HEK293 (cell line): ENCODE data around the gene DUSP16.

Experiments
- CTCF ChIA-PET: fragments of 350-600 bp; formaldehyde crosslinking; extraction: SDS; loops from one replicate; lab custom pipeline; 2021; ENCODE audit warnings: antibody characterized with exemption; lab: Yijun Ruan, JAX
- POLR2A ChIA-PET: fragments of 300-600 bp; formaldehyde crosslinking; extraction: SDS; loops from one replicate; lab custom pipeline; 2020; ENCODE audit warnings: antibody characterized with exemption, inconsistent platforms; lab: Yijun Ruan, JAX
- H3K27ac ChIP-seq: fragments of 200-500 bp; sonication (Bioruptor generic); 2 replicates; pipeline ENCODE4 v1.5.1; 2014; ENCODE audit warnings: low read depth, low read length, control low read depth, inconsistent platforms; ENCODE audit errors: extremely low read depth
- H3K36me3 ChIP-seq, 2 experiments: fragments of 200-500 bp in 1 of 2; sonication (Bioruptor generic) in 1 of 2; 1 replicate in 1 of 2; 2 replicates in 1 of 2; pipeline ENCODE4 v1.5.1; 2014 to 2017; ENCODE audit warnings: inconsistent platforms in 2 of 2, low read length in 2 of 2; ENCODE audit not compliant: control insufficient read depth in 2 of 2, insufficient read depth in 1 of 2
- H3K4me1 ChIP-seq: fragments of 200-500 bp; sonication (Bioruptor generic); 2 replicates; pipeline ENCODE4 v1.5.1; 2014; ENCODE audit warnings: mild to moderate bottlenecking, low read length, inconsistent platforms; ENCODE audit not compliant: control insufficient read depth, insufficient read depth
- H3K4me3 ChIP-seq: 2 replicates; pipeline ENCODE4 v1.5.1; 2011; ENCODE audit warnings: low read depth, mild to moderate bottlenecking, control low read depth, low read length, moderate library complexity
- H3K9me3 ChIP-seq: fragments of 200-500 bp; sonication (Bioruptor generic); 2 replicates; pipeline ENCODE4 v1.5.1; 2014; ENCODE audit warnings: low read depth, low read length, inconsistent platforms; ENCODE audit not compliant: control insufficient read depth, insufficient read depth
- BCL6B ChIP-seq: fragments of 450-650 bp; formaldehyde crosslinking; IDR thresholded peaks from 2 replicates; pipeline ENCODE4 v1.5.1; 2017; ENCODE audit warnings: missing biosample characterization, missing genetic modification characterization
- CTCF ChIP-seq: fragments of 450-650 bp; formaldehyde crosslinking; IDR thresholded peaks from 2 replicates; pipeline ENCODE4 v1.5.1; 2016; ENCODE audit warnings: missing biosample characterization, missing genetic modification characterization
- FEZF1 ChIP-seq: fragments of 450-650 bp; formaldehyde crosslinking; IDR thresholded peaks from 2 replicates; pipeline ENCODE4 v1.5.1; 2016; ENCODE audit warnings: missing biosample characterization, missing genetic modification characterization
- SALL2 ChIP-seq: fragments of 450-650 bp; formaldehyde crosslinking; IDR thresholded peaks from 2 replicates; pipeline ENCODE4 v1.5.0; 2017; ENCODE audit warnings: missing biosample characterization, mild to moderate bottlenecking, missing genetic modification characterization, borderline replicate concordance
- ZEB2 ChIP-seq: fragments of 450-650 bp; formaldehyde crosslinking; IDR thresholded peaks from 2 replicates; pipeline ENCODE4 v1.5.1; 2016; ENCODE audit warnings: missing biosample characterization, missing genetic modification characterization
- ZFP69B ChIP-seq: fragments of 450-650 bp; formaldehyde crosslinking; IDR thresholded peaks from 2 replicates; pipeline ENCODE4 v1.5.1; 2016; ENCODE audit warnings: missing biosample characterization, missing genetic modification characterization
- ZNF121 ChIP-seq: fragments of 450-650 bp; formaldehyde crosslinking; IDR thresholded peaks from 2 replicates; pipeline ENCODE4 v1.5.1; 2016; ENCODE audit warnings: missing biosample characterization, missing genetic modification characterization
- ZNF146 ChIP-seq: fragments of 450-650 bp; formaldehyde crosslinking; IDR thresholded peaks from 2 replicates; pipeline ENCODE4 v1.5.1; 2016; ENCODE audit warnings: missing biosample characterization, missing genetic modification characterization
- ZNF174 ChIP-seq: fragments of 450-650 bp; formaldehyde crosslinking; IDR thresholded peaks from 2 replicates; pipeline ENCODE4 v1.5.0; 2017; ENCODE audit warnings: missing biosample characterization, mild to moderate bottlenecking, missing genetic modification characterization
- ZNF239 ChIP-seq: fragments of 450-650 bp; formaldehyde crosslinking; IDR thresholded peaks from 2 replicates; pipeline ENCODE4 v1.5.1; 2016; ENCODE audit warnings: missing biosample characterization, missing genetic modification characterization
- ZNF341 ChIP-seq: fragments of 450-650 bp; formaldehyde crosslinking; IDR thresholded peaks from 2 replicates; pipeline ENCODE4; 2016; ENCODE audit warnings: low read depth, missing biosample characterization, missing genetic modification characterization
- ZNF37A ChIP-seq: fragments of 450-650 bp; IDR thresholded peaks from 2 replicates; pipeline ENCODE4 v1.5.1; 2018; ENCODE audit warnings: missing biosample characterization, missing genetic modification characterization
- ZNF394 ChIP-seq: fragments of 450-650 bp; formaldehyde crosslinking; IDR thresholded peaks from 2 replicates; pipeline ENCODE4 v1.5.1; 2016; ENCODE audit warnings: missing biosample characterization, missing genetic modification characterization, mild to moderate bottlenecking, moderate library complexity, borderline replicate concordance
- ZNF404 ChIP-seq: fragments of 450-650 bp; formaldehyde crosslinking; IDR thresholded peaks from 2 replicates; pipeline ENCODE4 v1.5.1; 2017; ENCODE audit warnings: missing biosample characterization, missing genetic modification characterization
- ZNF423 ChIP-seq: fragments of 450-650 bp; formaldehyde crosslinking; IDR thresholded peaks from 2 replicates; pipeline ENCODE4 v1.5.1; 2016; ENCODE audit warnings: missing biosample characterization, missing genetic modification characterization
- ZNF433 ChIP-seq: fragments of 450-650 bp; formaldehyde crosslinking; IDR thresholded peaks from 2 replicates; pipeline ENCODE4 v1.5.1; 2016; ENCODE audit warnings: missing biosample characterization, missing genetic modification characterization, low read depth
- ZNF48 ChIP-seq: fragments of 450-650 bp; formaldehyde crosslinking; IDR thresholded peaks from 2 replicates; pipeline ENCODE4 v1.5.1; 2016; ENCODE audit warnings: missing biosample characterization, missing genetic modification characterization
- ZNF544 ChIP-seq: fragments of 450-650 bp; formaldehyde crosslinking; IDR thresholded peaks from 2 replicates; pipeline ENCODE4 v1.5.0; 2017; ENCODE audit warnings: missing biosample characterization, missing genetic modification characterization
- ZNF555 ChIP-seq: fragments of 450-650 bp; formaldehyde crosslinking; conservative IDR thresholded peaks from 2 replicates; pipeline ENCODE4 v1.5.1; 2017; ENCODE audit warnings: missing biosample characterization, mild to moderate bottlenecking, missing genetic modification characterization, inconsistent platforms
- ZNF580 ChIP-seq: fragments of 450-650 bp; formaldehyde crosslinking; IDR thresholded peaks from 2 replicates; pipeline ENCODE4 v1.5.1; 2016; ENCODE audit warnings: missing biosample characterization, missing genetic modification characterization
- ZNF623 ChIP-seq: fragments of 450-650 bp; formaldehyde crosslinking; IDR thresholded peaks from 2 replicates; pipeline ENCODE4 v1.5.1; 2016; ENCODE audit warnings: missing biosample characterization, missing genetic modification characterization
- ZNF664 ChIP-seq: fragments of 450-650 bp; formaldehyde crosslinking; IDR thresholded peaks from 2 replicates; pipeline ENCODE4 v1.5.1; 2016; ENCODE audit warnings: missing biosample characterization, missing genetic modification characterization
- ZNF768 ChIP-seq: fragments of 450-650 bp; formaldehyde crosslinking; IDR thresholded peaks from 2 replicates; pipeline ENCODE4 v1.5.1; 2018; ENCODE audit warnings: missing biosample characterization, mild to moderate bottlenecking, missing genetic modification characterization
- ZSCAN23 ChIP-seq: fragments of 450-650 bp; formaldehyde crosslinking; IDR thresholded peaks from 2 replicates; pipeline ENCODE4 v1.5.1; 2016; ENCODE audit warnings: missing biosample characterization, missing genetic modification characterization

The DUSP16 gene

GRCh38 chr12:12542964-12543363 is 19.7 kb downstream of the DUSP16 start:
- TF ChIP-seq ZNF121 (tag by site-specific recombination) (no peak), SALL2 (tag by site-specific recombination) (no peak), ZNF768 (tag by site-specific recombination) (no peak), ZSCAN23 (tag by site-specific recombination) (no peak), ZNF37A (tag by site-specific recombination) (no peak), FEZF1 (tag by site-specific recombination) (no peak), ZNF433 (tag by site-specific recombination) (no peak), ZNF623 (tag by site-specific recombination) (no peak), ZNF394 (tag by site-specific recombination) (no peak), ZNF341 (tag by site-specific recombination) (no peak)
- CTCF ChIA-PET, result no interaction called here
- peaks cover 0 to 6% of the 10 kb centered on the region in 2 experiments; a peak in 1 of 3 replicates for H3K36me3 ChIP-seq
- H3K4me3 ChIP-seq, result no peak overlapping the region
- no peak overlapping the region for H3K27ac ChIP-seq
- H3K4me1 ChIP-seq, result peaks cover 3% of the 10 kb centered on the region
- POLR2A ChIA-PET, result no interaction called here
- no peaks in the 10 kb centered on the region for H3K9me3 ChIP-seq

GRCh38 chr12:12542286-12542685 is 20.4 kb downstream of the DUSP16 start:
- Histone ChIP-seq H3K4me1 (peaks cover 3% of the 10 kb centered on the region), H3K4me3 (no peak overlapping the region), H3K36me3 (peaks cover 0 to 6% of the 10 kb centered on the region in 2 experiments; a peak in 1 of 3 replicates), H3K9me3 (no peaks in the 10 kb centered on the region), H3K27ac (no peak overlapping the region)
- POLR2A ChIA-PET, result no interaction called here
- CTCF ChIA-PET, result no interaction called here
- TF ChIP-seq ZNF174 (no peak), ZNF544 (tag by site-specific recombination) (no peak), ZNF48 (tag by site-specific recombination) (no peak), ZNF664 (tag by site-specific recombination) (peak; percentile 76; the same call in 1 of the 2 replicates)

- POLR2A ChIA-PET, result no interaction called here
- peaks cover 0 to 6% of the 10 kb centered on the region in 2 experiments; a peak in 1 of 3 replicates for H3K36me3 ChIP-seq
- CTCF ChIA-PET, result no interaction called here
- no peaks in the 10 kb centered on the region for H3K9me3 ChIP-seq
- TF ChIP-seq ZNF146 (tag by site-specific recombination) (peak; percentile 95), ZNF580 (tag by site-specific recombination) (peak; percentile 76), SALL2 (tag by site-specific recombination) (no peak), BCL6B (tag by site-specific recombination) (no peak), ZNF239 (tag by site-specific recombination) (peak; percentile 70; the same call in 1 of the 2 replicates), ZEB2 (tag by site-specific recombination) (no peak), ZNF423 (no peak), ZNF544 (tag by site-specific recombination) (no peak), CTCF (tag by site-specific recombination) (no peak), ZNF404 (tag by site-specific recombination) (no peak), ZFP69B (tag by site-specific recombination) (no peak), ZNF555 (no peak)
- peaks cover 3% of the 10 kb centered on the region for H3K4me1 ChIP-seq
- H3K4me3 ChIP-seq, result no peak overlapping the region
- no peak overlapping the region for H3K27ac ChIP-seq
Observed at GRCh38 chr12:12541782-12542181, 20.9 kb downstream of the DUSP16 start.
